CD4-positive, alpha-beta memory T cell (primary cell): Measurements from ENCODE around the gene RHOT2. TPM values are rescaled to one million over a fixed set of nuclear protein-coding genes. Genes with fewer than 3 reads are reported as not detected.

ENCODE experiments used
- CTCF ChIA-PET: fragments of 350-600 bp; sonication (Branson Sonifier 250); formaldehyde crosslinking; loops from one replicate; lab custom pipeline; 2021; ENCODE audit warnings: inconsistent platforms; ENCODE audit not compliant: partially characterized antibody; lab: Charles Lee
- POLR2A ChIA-PET: fragments of 350-600 bp; sonication (Branson Sonifier 250); formaldehyde crosslinking; loops from one replicate; lab custom pipeline; 2021; ENCODE audit not compliant: partially characterized antibody; lab: Charles Lee
- DNase-seq, 5 donors: peaks; one replicate each; pipeline versions ENCODE4 v3.0.0 to v3.0.0-alpha.2; 2020 to 2022; ENCODE audit warnings: mixed read lengths in 1 of 5
- H3K27ac ChIP-seq: one replicate; pipeline ENCODE4 v1.7.0; 2013; ENCODE audit warnings: low read depth, low read length
- H3K27me3 ChIP-seq: 2 replicates; pipeline ENCODE4 v1.7.0; 2013; ENCODE audit warnings: mild to moderate bottlenecking, low read length, moderate library complexity; ENCODE audit not compliant: insufficient read depth
- H3K36me3 ChIP-seq: 2 replicates; pipeline ENCODE4 v1.7.0; 2013; ENCODE audit warnings: mild to moderate bottlenecking, low read length, moderate library complexity; ENCODE audit not compliant: insufficient read depth
- H3K4me1 ChIP-seq: 2 replicates; pipeline ENCODE4 v1.7.0; 2013; ENCODE audit warnings: mild to moderate bottlenecking, low read length, moderate library complexity; ENCODE audit not compliant: insufficient read depth
- H3K4me3 ChIP-seq, 2 donors: one replicate each; pipeline ENCODE4 v1.7.0; 2013; ENCODE audit warnings: low read length in 2 of 2, mild to moderate bottlenecking in 1 of 2
- H3K9me3 ChIP-seq, 2 donors: one replicate each; pipeline ENCODE4 v1.7.0; 2013; ENCODE audit warnings: low read length in 2 of 2, control low read depth in 1 of 2; ENCODE audit not compliant: control insufficient read depth in 1 of 2
- H3K27ac Mint-ChIP-seq, 7 donors: one replicate each; pipeline ENCODE4 v1.8.0; 2020 to 2021; ENCODE audit warnings: mixed read lengths in 7 of 7, mild to moderate bottlenecking in 6 of 7, inconsistent platforms in 3 of 7, moderate library complexity in 3 of 7
- H3K27me3 Mint-ChIP-seq, 2 donors: one replicate each; pipeline ENCODE4 v1.8.0; 2020 to 2021; ENCODE audit warnings: mixed read lengths in 2 of 2
- H3K36me3 Mint-ChIP-seq, 2 donors: one replicate each; pipeline ENCODE4 v1.8.0; 2020 to 2021; ENCODE audit warnings: mixed read lengths in 2 of 2, inconsistent platforms in 1 of 2, mild to moderate bottlenecking in 1 of 2
- H3K4me1 Mint-ChIP-seq, 4 donors: one replicate each; pipeline ENCODE4 v1.8.0; 2020 to 2021; ENCODE audit warnings: mixed read lengths in 4 of 4, mild to moderate bottlenecking in 1 of 4
- H3K4me3 Mint-ChIP-seq, 8 donors: one replicate each; pipeline ENCODE4 v1.8.0; 2020 to 2021; ENCODE audit warnings: mixed read lengths in 8 of 8, mild to moderate bottlenecking in 7 of 8, moderate library complexity in 6 of 8, inconsistent platforms in 3 of 8
- H3K9me3 Mint-ChIP-seq, 8 donors: one replicate each; pipeline ENCODE4 v1.8.0; 2020 to 2021; ENCODE audit warnings: mixed read lengths in 8 of 8, mild to moderate bottlenecking in 5 of 8, inconsistent platforms in 3 of 8, moderate library complexity in 1 of 8
- intact Hi-C: fragments of 100-400 bp; cut with micrococcal nuclease; formaldehyde crosslinking; loops from one replicate; pipeline ENCODE4 v1.15.1; 2023
- polyA plus RNA-seq, 2 donors: library from polyadenylated mRNA; unstranded; fragments of 300-500 nt; fragmentation: Illumina TruSeq; gene quantifications; one replicate each; pipeline ENCODE4 v1.2.3, GENCODE V29; 2021
- total RNA-seq, 2 experiments: library from RNA; stranded (reverse); gene quantifications; one replicate each; pipeline ENCODE4 v1.2.3, GENCODE V29; 2021

Gene RHOT2
- total and polyA plus RNA-seq, 4 experiments from 2014 or later = 46.6 to 263 (median 154) TPM

GRCh38 chr16:678858-679813, 11.2 kb downstream of the RHOT2 start:
- peaks cover 0 to 1% (median 0%) of the 10 kb centered on the region in 8 donors for H3K9me3 Mint-ChIP-seq
- H3K27me3 ChIP-seq = no peaks in the 10 kb centered on the region
- peak overlapping the region in 1 of 2 donors; percentile 57 for H3K4me3 ChIP-seq
- ChIA-PET POLR2A (interaction anchor here (1.0 to 10.2 kb wide), 5 partner anchors 11 to 42 kb away, joined by 3 to 212 read pairs (median 14); partner anchors contain the start of genes METTL26, RHOT2, WDR24 and WDR90), CTCF (interaction anchor here (1.3 to 1.6 kb wide), 2 partner anchors 11 to 33 kb away, joined by 4 to 5 read pairs; partner anchors contain the start of gene RHOT2)
- intact Hi-C loops = loop anchor here (1.0 to 2.0 kb wide), 3 partner anchors 11 to 90 kb away; partner anchors contain the start of genes METTL26 and RHOT2
- DNase-seq = peak in 3 of 5 donors; percentile 44 to 64 (median 51)
- H3K36me3 Mint-ChIP-seq = peaks cover 4 to 17% of the 10 kb centered on the region in 2 donors
- H3K4me1 ChIP-seq = peaks cover 49% of the 10 kb centered on the region
- peaks cover 5 to 51% (median 34%) of the 10 kb centered on the region in 4 donors for H3K4me1 Mint-ChIP-seq
- no peaks in the 10 kb centered on the region for H3K27me3 Mint-ChIP-seq
- H3K4me3 Mint-ChIP-seq = peak overlapping the region; percentile 71 to 82 (median 80)
- peak overlapping the region; percentile 50 for H3K27ac ChIP-seq
- peak overlapping the region; percentile 65 to 91 (median 81) for H3K27ac Mint-ChIP-seq
- peaks cover 12% of the 10 kb centered on the region for H3K36me3 ChIP-seq
- no peaks in the 10 kb centered on the region for H3K9me3 ChIP-seq

GRCh38 chr16:679814-680624, 12.1 kb downstream of the RHOT2 start, which contains the start of gene STUB1:
STUB1 (plus strand) TSS chr16:680410; CDS start chr16:680526, 116 bp downstream.
- CTCF ChIA-PET = interaction anchor here (1.6 kb wide), 1 partner anchor 32 kb away, joined by 4 read pairs; no protein-coding TSS in a partner anchor
- H3K9me3 Mint-ChIP-seq = peaks cover 0 to 1% (median 0%) of the 10 kb centered on the region in 8 donors
- H3K27me3 Mint-ChIP-seq = no peaks in the 10 kb centered on the region

DNA sequence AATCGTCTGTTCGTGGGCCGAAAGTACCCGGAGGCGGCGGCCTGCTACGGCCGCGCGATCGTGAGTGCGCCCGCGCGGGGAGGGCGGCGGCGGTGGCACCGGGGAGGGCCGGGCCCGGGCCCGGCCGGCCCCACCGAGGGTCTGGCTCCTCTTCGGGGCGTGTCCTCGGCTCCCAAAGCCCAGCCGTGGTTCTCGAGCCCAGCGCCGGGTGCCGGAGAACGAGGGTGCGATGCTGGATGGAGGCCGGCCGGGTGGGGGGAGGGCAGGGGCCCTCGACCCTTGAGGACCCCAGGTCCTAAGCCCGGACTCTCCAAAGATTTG, 12.7 kb downstream of the RHOT2 start:
- CTCF ChIA-PET = no interaction called here

More at GRCh38 chr16:679814-680624, 12.1 kb downstream of the RHOT2 start, which contains the start of gene STUB1:
- H3K27ac ChIP-seq = peak within 1 kb of the TSS; percentile 70
- peak within 1 kb of the TSS; percentile 78 to 87 (median 81) for H3K4me3 Mint-ChIP-seq
- H3K27me3 ChIP-seq = no peaks in the 10 kb centered on the region
- peaks cover 4 to 19% of the 10 kb centered on the region in 2 donors for H3K36me3 Mint-ChIP-seq
- H3K4me1 Mint-ChIP-seq = peaks cover 5 to 49% (median 34%) of the 10 kb centered on the region in 4 donors
- H3K4me1 ChIP-seq = peaks cover 49% of the 10 kb centered on the region
- peak; percentile 80 to 90 (median 83) for DNase-seq
- peak within 1 kb of the TSS; percentile 48 to 92 (median 90) for H3K27ac Mint-ChIP-seq
- H3K4me3 ChIP-seq = peak within 1 kb of the TSS; percentile 14 to 62
- POLR2A ChIA-PET = interaction anchor here (0.7 to 10.2 kb wide), 14 partner anchors 8 to 96 kb away, joined by 3 to 212 read pairs (median 4); partner anchors contain the start of genes CCDC78, MCRIP2, METTL26 and RHOT2
- H3K9me3 ChIP-seq = no peaks in the 10 kb centered on the region
- intact Hi-C loops = loop anchor here (1.0 to 2.0 kb wide), 3 partner anchors 12 to 91 kb away; partner anchors contain the start of genes METTL26 and RHOT2
- H3K36me3 ChIP-seq = peaks cover 12% of the 10 kb centered on the region

GRCh38 chr16:680967-681745, 13.2 kb downstream of the RHOT2 start:
- peak overlapping the region; percentile 69 to 84 (median 76) for H3K4me3 Mint-ChIP-seq
- no peak for DNase-seq
- intact Hi-C loops = no loop called here
- Histone ChIP-seq H3K4me3 (peak overlapping the region; percentile 14 to 62), H3K36me3 (peaks cover 12% of the 10 kb centered on the region), H3K27me3 (no peaks in the 10 kb centered on the region), H3K27ac (peak overlapping the region; percentile 70), H3K9me3 (no peaks in the 10 kb centered on the region), H3K4me1 (peaks cover 56% of the 10 kb centered on the region)
- CTCF ChIA-PET = no interaction called here
- POLR2A ChIA-PET = interaction anchor here (0.9 to 10.2 kb wide), 12 partner anchors 9 to 97 kb away, joined by 3 to 212 read pairs (median 4); partner anchors contain the start of genes ANTKMT, CCDC78, METTL26 and RHOT2
- peaks cover 5 to 49% (median 33%) of the 10 kb centered on the region in 4 donors for H3K4me1 Mint-ChIP-seq
- peaks cover 0 to 1% (median 0%) of the 10 kb centered on the region in 8 donors for H3K9me3 Mint-ChIP-seq
- H3K27me3 Mint-ChIP-seq = no peaks in the 10 kb centered on the region
- peaks cover 4 to 19% of the 10 kb centered on the region in 2 donors for H3K36me3 Mint-ChIP-seq
- peak overlapping the region in 6 of 7 donors; percentile 22 to 89 (median 56) for H3K27ac Mint-ChIP-seq

More for the DNA sequence above, 12.7 kb downstream of the RHOT2 start:
- H3K4me1 ChIP-seq = peaks cover 51% of the 10 kb centered on the region
- Mint-ChIP-seq H3K27me3 (no peaks in the 10 kb centered on the region), H3K36me3 (peaks cover 4 to 19% of the 10 kb centered on the region in 2 donors), H3K9me3 (peaks cover 0 to 1% (median 0%) of the 10 kb centered on the region in 8 donors), H3K4me1 (peaks cover 5 to 46% (median 32%) of the 10 kb centered on the region in 4 donors), H3K27ac (peak overlapping the region in 3 of 7 donors; percentile 57 to 89 (median 62)), H3K4me3 (peak overlapping the region; percentile 71 to 84 (median 78))
- no peak for DNase-seq
- intact Hi-C loops = no loop called here
- POLR2A ChIA-PET = interaction anchor here (0.7 to 10.2 kb wide), 13 partner anchors 9 to 96 kb away, joined by 3 to 212 read pairs (median 5); partner anchors contain the start of genes CCDC78, MCRIP2, METTL26 and RHOT2
- no peaks in the 10 kb centered on the region for H3K9me3 ChIP-seq
- peaks cover 12% of the 10 kb centered on the region for H3K36me3 ChIP-seq
- H3K27ac ChIP-seq = peak overlapping the region; percentile 70
- no peaks in the 10 kb centered on the region for H3K27me3 ChIP-seq
- H3K4me3 ChIP-seq = peak overlapping the region; percentile 14 to 62

- H3K27me3 Mint-ChIP-seq = no peaks in the 10 kb centered on the region
- H3K36me3 Mint-ChIP-seq = peaks cover 4 to 17% of the 10 kb centered on the region in 2 donors
- CTCF ChIA-PET = no interaction called here
- Histone ChIP-seq H3K27ac (no peak overlapping the region), H3K27me3 (no peaks in the 10 kb centered on the region), H3K9me3 (no peaks in the 10 kb centered on the region), H3K4me3 (peak overlapping the region in 1 of 2 donors; percentile 62), H3K4me1 (peaks cover 57% of the 10 kb centered on the region), H3K36me3 (peaks cover 12% of the 10 kb centered on the region)
- POLR2A ChIA-PET = interaction anchor here (0.9 to 10.2 kb wide), 8 partner anchors 10 to 46 kb away, joined by 3 to 212 read pairs (median 5); partner anchors contain the start of genes ANTKMT, METTL26, RHOT2 and WDR24
- peaks cover 5 to 45% (median 29%) of the 10 kb centered on the region in 4 donors for H3K4me1 Mint-ChIP-seq
- DNase-seq = no peak
- H3K27ac Mint-ChIP-seq = peak overlapping the region in 5 of 7 donors; percentile 36 to 91 (median 84)
- H3K9me3 Mint-ChIP-seq = peaks cover 0 to 1% (median 0%) of the 10 kb centered on the region in 8 donors
- peak overlapping the region; percentile 65 to 88 (median 74) for H3K4me3 Mint-ChIP-seq
- intact Hi-C loops = no loop called here
Observed at GRCh38 chr16:681746-682427, 14.0 kb downstream of the RHOT2 start.
